GM12864 (cell line): ENCODE results near the gene TSSC4.

Source experiments
- DNase-seq: peaks from one replicate; pipeline ENCODE4 v3.0.0-alpha.2; 2011; ENCODE audit warnings: low read depth
- H3K4me3 ChIP-seq: 2 replicates; pipeline ENCODE4 v1.5.1; 2011; ENCODE audit warnings: mild to moderate bottlenecking, low read depth, low read length, control low read depth
- CTCF ChIP-seq: IDR thresholded peaks from 2 replicates; pipeline ENCODE4 v1.5.1; 2011; ENCODE audit warnings: low read depth, mild to moderate bottlenecking, moderate library complexity, low read length, control low read depth, inconsistent platforms; ENCODE audit errors: missing control alignments

TSSC4 gene

DNA sequence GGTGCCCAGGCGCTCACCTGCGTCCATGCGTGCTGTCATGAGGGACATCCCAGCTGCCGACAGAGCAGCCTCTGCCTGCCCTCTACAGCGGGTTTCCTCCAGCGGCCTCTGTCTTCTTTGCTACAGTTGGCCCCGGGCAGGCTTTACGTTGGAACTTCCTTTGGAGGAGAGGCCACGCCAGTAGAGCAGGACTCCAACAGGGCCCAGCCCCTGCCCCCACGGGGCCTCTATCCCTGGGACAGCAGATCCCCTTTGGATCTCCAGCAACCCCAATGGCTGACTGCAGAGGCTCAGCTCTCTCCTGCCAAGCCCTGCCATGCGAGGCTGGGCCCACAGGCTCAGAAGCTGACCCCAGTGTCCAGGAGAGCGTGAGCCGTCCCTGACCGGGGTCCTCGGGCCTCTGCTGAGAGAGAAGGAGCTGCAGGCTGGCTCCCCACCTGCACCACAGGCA, 31.6 kb downstream of the TSSC4 start:
- H3K4me3 ChIP-seq = no peak overlapping the region
- DNase-seq = no peak
- TF ChIP-seq CTCF = no peak

GRCh38 chr11:2432628-2433071, 32.1 kb downstream of the TSSC4 start:
- no peak for TF ChIP-seq CTCF
- H3K4me3 ChIP-seq = no peak overlapping the region
- no peak for DNase-seq

- DNase-seq = no peak
- no peak overlapping the region for H3K4me3 ChIP-seq
- no peak for TF ChIP-seq CTCF
Measured at GRCh38 chr11:2433106-2433925, 32.8 kb downstream of the TSSC4 start.

- TF ChIP-seq CTCF = no peak
- no peak overlapping the region for H3K4me3 ChIP-seq
- no peak for DNase-seq
Measured at GRCh38 chr11:2434008-2434407, 33.5 kb downstream of the TSSC4 start.

DNA sequence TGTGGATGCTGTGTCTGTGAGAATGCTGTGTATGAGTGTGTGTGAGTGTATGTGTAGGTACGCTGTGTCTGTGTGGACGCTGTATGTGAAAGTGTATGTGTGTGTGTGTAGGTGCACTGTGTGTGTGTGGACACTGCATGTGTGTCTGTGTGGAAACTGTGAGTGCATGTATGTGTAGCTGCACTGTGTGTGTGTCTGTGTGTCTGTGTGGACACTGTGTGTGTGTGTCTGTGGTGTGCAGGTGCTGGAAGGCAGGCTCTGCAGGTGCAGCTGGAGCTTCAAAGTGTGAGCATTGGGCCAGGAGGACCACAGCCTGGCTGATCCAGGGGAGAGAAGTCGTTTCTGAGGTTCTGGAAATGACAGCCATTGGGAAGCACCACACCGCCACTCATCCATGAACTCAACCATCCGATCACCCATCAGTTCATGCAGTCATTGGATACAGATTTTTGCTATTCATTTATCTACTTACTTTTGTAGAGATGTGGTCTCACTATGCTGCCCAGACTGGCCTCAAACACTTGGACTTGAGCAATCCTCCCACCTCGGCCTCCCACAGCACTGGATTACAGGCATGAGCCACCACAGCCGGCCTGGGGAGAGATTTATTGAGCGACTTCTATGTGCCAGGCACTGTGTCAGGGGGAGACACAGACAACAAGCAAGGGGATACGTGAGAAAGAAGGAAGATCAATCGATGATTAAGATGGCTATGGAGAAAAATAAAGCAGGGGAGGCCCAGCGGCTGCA, 34.1 kb downstream of the TSSC4 start:
- no peak for DNase-seq
- TF ChIP-seq CTCF = no peak
- H3K4me3 ChIP-seq = no peak overlapping the region

DNA sequence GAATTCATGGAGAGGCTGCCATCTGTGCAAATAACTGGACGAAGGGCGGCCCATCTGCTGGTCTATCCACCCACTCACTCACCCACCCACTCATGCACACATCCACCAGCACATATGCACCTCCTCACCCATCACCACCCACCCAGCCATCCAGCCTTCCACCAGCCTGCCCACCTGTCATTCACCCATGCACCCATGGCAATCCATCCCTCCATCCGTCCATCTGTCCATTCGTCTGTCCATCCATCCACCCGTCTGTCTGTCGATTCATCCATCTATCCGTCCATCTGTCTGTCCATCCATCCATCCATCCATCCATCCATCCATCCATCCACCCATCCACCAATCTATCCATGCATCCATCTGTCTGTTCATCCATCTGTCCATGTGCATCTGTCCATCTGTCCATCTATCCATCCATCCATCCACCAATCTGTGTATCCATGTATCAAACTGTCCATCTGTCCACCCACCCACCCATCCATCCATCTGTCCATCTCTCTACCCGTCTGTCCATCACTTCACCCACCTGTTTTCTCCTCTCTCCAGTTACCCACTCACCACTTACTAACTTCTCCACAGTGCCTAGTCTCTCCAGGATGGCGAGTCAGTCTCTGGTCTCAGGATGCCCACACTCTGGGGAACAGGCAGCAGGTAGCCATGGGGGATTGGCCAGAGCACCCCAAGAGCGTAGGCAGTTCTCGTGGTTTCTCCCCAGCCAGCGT, 34.9 kb downstream of the TSSC4 start:
- no peak overlapping the region for H3K4me3 ChIP-seq
- DNase-seq = no peak
- TF ChIP-seq CTCF = no peak
